HG02763 (cell line): Measurements from ENCODE around the gene TCERG1L.

Source experiments
- ATAC-seq: cut with Tn5 transposase; IDR thresholded peaks from one replicate; pipeline ENCODE4 v1.9.1; 2021; ENCODE audit warnings: mild to moderate bottlenecking, moderate library complexity; ENCODE audit not compliant: unreplicated experiment

Gene TCERG1L

DNA sequence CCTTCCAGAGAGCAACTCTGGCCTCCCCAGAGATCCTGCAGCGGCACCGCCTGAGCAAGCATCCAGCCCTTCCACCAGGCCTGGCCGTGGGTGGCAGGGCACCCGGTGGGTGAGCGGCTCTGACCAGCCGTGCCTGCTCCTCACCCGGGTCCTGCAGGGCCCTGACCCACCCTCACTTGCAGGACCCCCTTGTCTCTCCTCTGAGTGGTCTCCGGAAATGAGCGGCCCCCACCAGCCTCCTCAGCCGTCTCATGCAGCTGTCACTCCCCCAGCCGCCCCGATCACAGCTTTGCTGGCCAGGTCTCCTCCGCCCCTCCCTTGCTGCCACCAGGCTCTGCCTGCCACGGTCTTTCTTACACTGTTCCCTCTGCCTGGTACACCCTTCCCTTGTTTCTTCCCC is 218.2 kb downstream of the TCERG1L start:
- ATAC-seq = no peak

DNA sequence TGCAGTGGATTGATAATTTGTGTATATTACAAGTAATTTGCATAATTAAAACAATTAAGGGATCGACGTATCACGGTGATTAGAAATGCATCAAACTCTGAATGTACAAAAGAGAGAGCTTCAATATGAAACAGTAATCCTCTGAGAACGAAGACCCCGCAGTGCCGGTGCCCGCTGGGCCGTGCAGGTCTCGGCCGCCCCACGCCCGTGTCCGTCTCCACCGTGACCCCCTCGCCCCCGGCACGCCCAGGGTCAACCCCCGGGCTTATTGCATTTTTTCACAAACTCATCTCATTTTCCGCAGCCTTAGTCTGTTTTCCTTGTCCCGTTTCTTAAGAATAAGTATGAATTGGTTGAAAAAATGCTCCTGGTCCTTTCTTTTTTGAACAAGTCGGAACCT is 218.6 kb downstream of the TCERG1L start:
- ATAC-seq = no peak

DNA sequence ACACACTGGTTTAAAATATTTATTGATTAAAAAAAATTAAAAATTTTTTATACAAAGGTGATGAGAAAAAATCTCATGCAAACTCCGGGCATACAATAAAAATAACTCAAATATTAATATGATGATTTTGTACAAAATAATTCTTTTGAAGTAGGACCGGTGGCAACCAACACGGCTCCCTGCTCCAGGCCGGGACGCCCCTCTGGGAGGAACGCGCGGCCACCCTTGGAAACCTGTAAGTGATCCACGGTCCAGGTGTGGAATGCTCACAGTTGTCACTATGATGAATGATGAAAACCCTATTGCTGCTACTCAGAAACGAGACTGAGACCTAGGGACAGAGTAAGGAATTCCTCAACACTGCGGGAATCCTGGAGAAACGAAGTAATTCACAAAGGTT is 219.1 kb downstream of the TCERG1L start:
- ATAC-seq = no peak

DNA sequence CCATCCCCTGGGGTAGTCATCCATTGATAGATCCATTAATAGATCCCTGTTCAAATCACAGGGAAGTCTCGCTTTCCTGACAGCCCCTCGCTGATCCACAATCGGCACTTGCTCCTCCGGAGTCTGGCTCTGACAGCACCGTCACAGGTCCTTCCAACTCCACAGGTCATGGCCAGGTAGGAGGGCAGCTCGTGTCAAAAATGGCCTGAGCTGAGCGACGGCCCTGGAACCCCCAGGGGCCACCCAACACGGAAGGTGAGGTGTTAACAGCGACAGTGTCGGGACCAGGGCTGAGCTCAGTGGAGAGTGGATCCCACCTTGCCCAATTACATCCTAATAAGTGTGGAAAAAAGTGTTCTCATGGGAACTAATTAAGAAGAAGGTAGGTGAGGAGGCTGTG is 219.8 kb downstream of the TCERG1L start:
- no peak for ATAC-seq

DNA sequence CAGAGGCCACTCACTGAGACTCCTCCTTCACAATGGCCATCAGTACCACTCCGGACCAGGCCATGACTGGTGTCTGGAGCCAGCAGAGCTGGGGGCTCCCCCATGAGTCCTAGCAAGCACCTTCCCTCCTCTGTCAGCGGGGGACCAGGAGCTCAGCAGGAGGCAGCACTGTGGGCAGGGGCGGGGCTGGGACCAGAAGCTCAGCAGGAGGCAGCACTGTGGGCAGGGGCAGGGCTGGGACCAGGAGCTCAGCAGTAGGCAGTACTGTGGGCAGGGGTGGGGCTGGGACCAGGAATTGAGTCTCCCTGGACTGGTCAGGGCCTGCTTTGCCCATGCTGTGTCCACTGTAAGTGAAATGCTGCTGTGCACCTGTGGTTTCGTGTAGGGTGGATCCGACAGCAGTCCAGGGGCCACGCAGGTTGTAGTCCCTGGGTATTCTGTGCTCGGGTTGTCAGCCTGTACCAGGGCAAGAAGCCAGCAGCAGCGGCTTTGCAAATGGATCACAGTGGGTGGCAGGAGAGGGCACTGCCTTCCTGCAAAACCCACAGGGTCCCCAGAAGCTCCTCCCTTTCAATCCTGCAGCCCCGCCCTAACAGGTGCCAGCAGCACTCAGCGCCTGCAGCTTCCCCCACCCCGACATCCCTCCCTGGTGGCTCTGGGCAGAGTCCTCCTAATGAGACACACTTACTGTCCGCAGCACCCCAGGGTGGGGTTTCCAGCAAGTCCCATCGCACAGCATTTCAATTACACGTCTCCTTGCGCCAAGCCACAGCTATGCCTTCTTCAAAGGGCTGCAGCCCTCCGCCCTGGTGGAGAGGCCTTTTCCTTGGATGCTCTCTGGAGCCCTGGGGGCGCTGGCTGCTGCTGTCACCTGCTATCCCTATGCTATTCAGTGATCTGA is 220.5 kb downstream of the TCERG1L start:
- ATAC-seq = no peak

DNA sequence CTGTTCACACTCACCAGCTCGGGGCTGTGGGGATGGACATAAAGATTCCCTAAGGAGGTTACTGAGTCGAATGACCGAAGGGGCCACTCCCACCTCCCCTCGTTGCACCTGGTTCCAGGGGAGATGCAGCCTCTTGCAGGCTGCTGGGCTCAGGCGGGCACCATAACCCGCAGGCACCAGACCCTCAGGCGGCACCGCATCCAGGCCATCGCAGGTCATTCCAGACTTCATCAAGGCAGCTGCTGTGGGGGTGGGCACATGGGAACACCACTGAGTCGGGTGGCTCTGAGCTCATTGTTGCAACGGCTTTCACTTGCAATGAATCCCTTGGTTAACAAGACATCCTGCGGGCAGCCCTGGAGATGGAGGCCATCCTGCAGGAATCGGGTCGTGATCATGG is 221.7 kb downstream of the TCERG1L start:
- no peak for ATAC-seq

DNA sequence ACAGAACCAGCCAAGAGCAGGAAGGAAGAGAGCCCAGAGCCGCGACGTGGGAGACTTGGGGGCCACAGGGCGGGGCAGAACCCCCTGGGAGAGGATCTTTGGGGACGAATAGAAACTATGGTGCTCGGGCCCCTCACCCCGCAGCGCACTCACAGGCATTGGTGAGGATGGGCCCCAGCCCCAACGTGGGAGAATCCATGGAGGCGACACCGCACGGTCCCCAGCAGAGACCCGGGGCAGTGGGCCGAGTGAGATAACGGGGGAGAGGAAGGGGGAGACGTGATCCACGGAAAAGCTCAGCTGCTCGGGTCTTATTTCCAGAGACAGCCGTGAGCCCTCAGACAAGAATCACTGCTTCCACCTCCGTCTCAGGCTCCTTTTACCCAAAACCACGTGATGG is 222.4 kb downstream of the TCERG1L start:
- ATAC-seq = no peak

DNA sequence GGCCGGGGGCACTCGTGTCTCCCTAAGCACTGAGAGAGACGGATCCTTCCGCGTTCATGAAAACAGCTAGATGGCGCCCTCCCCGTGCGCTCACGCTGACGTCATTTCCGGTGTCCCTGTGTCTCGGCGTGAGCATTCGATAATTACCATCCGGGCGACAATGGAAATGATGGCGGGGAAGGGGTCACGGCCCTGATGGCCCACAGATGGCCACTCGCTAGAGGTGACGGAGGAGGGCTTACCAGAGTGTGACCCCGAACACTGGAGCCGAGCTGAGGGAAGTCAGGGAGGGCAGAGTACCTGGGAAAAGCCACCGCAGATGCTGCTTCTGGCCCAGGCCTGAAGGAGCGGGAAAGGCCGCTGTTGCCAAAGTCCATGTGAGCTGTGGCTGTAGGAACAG is 222.9 kb downstream of the TCERG1L start:
- no peak for ATAC-seq

DNA sequence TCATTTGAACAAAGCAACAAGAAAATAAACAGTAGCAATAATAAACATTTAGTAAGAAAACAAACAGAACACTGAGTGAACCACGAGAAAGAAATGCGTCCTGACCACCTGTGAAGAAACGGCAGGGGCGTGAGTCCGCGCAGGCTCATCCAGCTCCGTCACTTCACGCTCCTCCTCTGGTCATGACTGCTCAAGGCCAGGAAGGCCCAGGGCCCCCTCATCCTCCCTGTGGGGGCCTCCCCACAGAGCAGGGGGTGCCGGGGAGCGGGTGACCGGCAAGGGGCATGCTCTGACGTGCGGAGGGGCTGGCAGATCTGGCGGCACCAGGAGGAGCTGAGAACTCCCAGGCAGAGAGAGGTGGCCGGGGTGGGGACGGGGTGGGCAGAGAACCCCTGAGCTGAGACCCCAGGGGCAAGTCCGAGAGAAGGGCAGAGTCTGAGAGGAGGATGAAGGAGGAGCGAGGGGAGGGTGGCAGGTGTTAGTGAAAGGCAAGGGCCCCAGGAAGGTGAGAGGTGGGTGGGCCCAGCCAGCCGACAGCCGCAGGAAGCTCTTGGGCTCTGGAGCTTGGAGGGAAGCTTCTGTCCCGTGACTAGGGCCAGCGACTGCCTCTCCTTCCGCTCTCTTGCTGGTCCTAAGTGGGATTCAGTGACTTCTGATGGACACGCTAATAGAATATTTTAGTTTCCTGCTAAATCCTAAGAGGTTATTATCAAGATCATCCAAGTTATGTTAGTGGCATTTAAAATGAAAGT is 223.9 kb downstream of the TCERG1L start:
- ATAC-seq = no peak

DNA sequence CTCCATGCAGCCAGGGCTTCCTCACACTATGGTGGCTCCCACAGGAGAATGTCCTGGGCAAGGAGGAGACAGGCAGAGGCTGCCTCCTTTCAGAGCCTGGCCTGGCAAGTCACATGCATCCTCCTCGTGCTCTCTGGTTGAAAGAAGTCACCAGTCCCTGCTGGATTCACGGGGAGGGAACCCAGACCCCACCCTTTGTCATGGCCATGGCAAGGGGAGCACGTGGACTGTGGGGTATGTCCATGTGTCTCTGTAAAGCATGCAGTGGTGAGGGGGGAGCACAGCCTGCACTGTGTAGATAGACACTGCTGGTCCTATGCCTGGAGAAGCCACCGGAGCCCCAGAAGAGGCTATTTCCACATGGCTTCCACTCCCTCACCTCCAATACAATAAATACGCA is 225.0 kb downstream of the TCERG1L start:
- no peak for ATAC-seq

DNA sequence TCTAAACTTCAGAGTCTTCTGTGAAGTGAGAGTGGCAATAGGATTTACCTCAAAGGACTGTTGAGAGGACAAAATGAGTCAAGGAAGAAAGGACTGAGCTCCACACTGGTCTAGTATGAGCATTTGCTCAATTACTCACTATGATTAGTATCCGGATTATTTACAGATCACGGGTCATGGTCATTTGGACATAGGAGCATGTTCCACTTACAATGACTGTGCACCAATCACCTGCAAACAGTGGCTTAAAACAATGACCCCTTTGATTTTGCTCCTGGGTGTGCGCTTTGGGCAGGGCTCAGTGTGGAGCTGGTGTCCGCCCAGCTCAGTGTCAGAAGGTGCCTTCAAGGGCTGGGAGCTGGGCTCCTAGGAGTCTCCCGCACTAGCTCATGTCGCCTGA is 225.4 kb downstream of the TCERG1L start:
- ATAC-seq = no peak

DNA sequence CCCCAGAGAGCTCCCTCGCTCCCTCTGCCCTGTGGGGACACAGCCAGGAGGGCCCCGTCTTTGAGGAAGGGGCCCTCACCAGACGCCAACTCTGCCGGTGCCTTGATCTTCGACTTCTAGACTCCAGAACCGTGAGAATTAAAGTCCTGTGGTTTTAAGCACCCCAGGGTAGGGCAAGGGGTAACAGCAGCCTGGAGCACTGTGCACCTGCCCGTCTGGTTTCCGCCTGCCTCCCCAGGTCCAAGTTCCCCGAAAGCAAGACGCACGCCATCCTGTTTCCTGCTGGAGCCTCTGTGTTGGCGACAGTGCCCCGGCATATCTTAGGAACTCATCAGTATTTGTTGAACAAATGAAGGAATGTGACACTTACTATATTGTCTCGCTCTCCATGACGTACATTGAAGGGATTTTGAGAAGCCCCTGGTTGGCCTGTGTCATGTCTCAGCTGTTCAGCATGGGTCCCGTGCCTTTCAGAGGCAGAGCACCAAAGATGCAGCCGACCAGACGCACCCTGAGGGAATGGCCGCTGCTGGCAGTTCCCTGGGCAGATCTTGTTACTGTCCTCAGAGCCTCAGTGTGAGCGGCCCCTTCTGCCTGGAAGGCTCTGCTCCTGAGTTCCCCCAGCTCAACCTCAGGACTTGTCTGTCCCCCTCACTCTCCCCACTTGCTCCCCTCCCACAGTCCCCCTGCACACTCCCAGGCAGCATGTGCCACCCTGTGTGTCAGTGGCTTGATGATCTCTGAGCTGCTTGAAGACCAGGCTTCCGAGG is 226.2 kb downstream of the TCERG1L start:
- ATAC-seq = no peak

DNA sequence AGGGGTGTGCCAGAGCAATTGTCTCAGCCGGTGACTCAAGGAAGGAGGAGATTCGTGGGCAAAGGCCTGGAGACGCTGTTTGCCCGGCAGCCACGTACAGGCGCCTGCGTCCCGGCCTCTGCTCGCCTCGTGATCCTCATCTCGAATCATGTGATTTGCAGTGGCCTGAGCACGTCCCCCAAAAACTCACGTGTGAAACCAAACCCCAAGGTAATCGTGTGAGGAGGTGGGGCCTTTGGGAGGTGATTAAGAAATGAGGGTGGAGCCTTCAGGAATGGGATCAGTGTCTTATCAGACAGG is 226.8 kb downstream of the TCERG1L start:
- no peak for ATAC-seq

DNA sequence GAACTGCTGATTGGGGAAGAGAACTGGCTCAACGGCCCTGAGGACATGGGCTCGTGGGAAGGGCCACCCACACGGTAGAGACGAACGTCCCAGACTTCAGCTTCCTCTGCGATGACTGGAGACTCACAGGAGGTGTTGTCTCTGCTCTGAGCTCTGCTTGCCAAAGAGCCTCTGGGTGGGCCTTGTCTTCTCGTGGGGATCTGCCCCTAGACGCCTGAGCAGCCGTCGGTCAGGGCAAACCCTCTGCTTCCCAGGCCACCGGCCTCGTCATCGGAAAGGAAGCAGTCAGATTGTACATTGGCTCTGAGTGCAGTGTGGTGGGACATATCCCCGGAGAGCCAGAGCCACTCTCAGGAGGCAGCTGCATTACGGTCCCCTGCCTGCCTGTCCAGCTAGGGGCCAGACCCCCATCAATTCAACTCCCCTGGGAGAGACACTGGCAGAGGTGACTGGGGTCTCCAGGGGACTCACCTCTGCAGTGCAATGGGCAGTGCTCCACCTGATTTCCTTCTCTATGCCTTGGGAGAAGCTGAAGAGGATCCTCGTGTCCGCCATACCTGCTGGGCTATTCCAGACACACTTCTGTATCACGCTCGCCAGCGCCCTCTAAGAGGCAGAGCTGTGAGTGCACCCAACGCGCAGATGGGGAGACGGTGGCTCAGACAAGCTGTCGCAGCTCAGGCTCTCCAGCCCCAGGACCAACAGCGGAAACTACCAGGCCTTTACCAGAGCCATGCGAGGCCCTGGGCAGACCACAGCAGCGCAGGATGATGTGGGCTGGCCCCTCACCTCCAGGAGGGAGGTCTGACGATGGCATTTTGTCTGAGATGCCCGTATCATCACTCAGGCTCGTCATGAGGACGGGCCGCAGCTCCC is 227.4 kb downstream of the TCERG1L start:
- ATAC-seq = no peak

DNA sequence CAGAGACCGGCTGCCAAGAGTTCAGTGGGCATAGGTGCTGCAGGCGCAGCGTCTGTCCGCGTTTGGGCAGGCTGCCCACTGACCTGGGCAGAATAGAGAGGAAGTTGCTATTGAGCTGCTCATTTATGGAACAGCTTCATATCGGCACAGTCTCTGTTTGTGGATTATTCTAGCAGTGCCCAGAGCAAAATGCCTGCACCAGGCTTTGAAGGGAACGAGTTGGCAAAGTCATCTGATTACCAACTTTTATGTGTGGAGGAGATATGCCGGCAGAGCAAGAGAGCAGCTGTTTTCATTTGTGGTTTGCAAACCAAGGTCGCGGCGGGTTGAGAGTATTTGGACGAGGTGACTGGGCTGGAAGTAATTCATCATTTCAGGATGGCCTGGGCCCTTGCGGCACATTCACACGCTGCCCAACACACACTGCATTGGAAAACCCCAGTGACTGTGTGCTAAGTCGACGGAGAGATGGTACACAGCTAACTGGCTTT is 228.5 kb downstream of the TCERG1L start:
- ATAC-seq = no peak

DNA sequence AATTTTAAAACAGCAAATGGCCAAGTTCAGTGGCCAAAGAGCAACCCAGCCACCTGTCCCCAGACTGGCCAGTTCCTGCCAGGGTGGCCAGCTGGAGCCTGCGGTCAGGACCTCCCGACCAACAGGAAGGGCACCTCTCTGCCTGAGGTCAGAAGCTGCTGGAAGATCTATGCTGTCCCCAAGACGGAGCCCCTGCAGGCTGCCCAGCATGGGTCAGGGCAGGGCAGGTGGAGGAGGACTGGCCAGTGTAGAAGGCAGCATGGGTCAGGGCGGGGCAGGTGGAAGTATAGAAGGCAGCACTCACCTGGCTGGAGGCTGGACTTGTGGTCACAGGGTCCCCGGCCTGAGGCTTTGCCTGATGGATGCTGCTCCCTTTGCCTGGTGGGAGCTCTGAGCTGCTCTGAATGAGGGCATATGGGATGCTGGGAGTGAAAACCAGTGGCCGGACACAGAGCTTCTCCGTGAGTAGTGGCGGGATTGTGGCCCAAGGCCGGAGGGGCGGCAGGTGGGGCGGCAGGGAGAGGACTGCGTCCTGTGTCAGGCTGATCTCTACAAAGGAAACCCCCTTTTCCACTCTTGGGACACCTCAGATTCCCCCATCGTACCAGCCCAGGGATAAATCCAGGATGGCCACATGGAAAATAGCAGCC is 229.2 kb downstream of the TCERG1L start:
- ATAC-seq = no peak

DNA sequence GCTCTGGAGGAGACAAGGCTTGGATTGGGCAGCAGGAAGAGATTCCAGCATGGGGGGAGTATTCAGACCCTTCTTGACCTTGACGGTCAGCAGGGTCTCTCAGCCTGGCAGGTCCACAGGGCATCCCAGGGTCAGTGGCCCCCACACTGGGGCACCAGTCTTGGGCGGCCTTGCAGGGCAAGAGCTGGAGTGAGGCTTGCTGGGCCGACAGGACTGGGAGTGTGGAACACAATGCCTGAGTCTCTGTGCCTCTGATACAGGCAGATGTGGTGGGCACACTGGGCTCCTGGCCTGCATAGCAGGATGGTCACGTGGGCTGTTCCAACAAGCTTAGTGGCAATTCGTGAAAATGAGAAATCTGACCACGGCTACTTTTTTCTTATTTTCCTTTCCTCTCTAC is 229.7 kb downstream of the TCERG1L start:
- ATAC-seq = no peak

DNA sequence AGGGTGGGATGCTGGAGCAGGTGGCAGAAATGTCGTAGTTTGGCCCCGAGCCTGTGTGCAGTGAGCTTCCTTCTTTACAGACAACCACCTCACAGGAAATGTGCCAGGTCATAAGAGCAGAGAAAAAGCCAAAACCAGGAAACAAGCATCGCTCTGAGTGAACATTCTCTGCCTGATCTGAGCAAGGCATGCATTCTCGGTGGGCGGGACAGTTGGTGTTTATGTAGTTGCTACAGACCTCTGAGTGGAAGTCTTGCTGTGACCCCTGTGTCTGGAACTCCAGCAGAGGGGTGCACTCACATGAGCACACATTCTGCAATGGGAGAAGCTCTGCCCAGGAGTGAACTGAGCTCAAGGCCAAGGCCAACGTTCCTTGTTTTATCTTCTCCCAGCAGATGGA is 230.1 kb downstream of the TCERG1L start:
- no peak for ATAC-seq

DNA sequence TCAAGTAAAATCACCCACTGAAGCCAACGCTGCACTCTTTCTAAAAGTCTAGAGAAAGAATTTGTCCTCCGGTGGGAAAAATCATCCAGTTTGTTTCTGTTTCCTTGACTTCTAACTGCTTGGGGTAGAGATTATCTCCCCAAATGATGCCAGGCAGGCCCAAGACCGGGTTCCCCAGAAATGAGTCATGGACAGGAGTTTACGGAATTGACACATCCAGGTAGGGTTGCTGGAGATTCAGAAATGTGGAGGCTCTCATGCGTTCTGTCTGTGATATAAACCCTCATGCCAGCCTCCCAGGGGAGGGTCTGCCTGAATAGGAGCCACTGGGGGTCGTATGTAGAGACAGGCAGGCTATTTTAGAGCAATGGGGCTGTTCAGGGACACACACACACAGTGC is 230.9 kb downstream of the TCERG1L start:
- ATAC-seq = no peak

DNA sequence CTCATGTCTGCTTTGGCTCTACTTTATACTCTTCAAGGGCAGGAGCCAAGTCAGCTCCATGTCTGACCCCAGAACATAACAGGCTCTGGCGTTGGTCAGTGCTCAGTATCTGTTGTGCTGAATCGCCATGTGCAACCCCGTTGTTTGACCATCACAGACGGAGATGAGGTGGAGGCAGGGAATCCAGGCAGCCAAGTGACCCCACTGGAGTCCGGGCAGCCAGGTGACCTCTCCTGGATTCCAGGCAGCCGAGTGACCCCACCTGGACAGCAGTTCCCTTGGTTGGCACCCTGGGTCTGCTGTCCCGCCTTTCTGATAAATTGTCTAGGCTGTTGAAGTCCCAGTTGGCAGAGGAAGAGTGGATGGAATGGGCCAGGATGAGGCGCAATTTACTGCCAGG is 232.2 kb downstream of the TCERG1L start:
- no peak for ATAC-seq
